Esophagus squamous epithelium (tissue), 4 donors: ENCODE data around the gene NEK1.

ENCODE experiments used
- POLR2A ChIP-seq, 4 donors: fragments of 450-650 bp; IDR thresholded peaks; one replicate each; pipeline ENCODE4 v1.6.1; 2017; ENCODE audit warnings: antibody characterized with exemption in 4 of 4, mild to moderate bottlenecking in 4 of 4, moderate library complexity in 3 of 4
- TF ChIP-seq, protein P1 (sequence below), 6 experiments: fragments of 450-650 bp in 4 of 6; fragments of 200-600 bp in 2 of 6; sonication (generic) in 2 of 6; IDR thresholded peaks; one replicate each; pipeline ENCODE4 v1.5.1; 2016 to 2019; ENCODE audit warnings: antibody characterized with exemption in 6 of 6, mild to moderate bottlenecking in 4 of 6, moderate library complexity in 4 of 6

DNA sequence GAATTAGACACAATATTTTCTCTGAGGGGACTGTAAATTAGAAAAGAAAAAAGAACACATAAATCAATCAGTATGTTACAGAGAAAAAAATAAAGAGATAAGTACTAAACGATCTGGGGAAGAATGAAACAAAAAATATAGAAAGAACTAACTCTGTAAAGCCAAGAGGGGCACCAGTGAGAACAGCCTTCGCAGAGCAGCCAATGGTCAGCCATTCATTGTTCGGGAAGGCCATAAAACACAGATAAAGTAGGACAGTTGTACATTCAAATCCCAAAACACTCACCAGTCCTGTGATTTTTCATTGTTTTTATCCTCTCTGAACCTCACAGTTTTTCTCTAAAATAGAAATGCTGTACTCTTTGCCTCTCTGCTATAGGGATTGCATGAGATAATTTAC lies 127.9 kb downstream of the NEK1 start:
- TF ChIP-seq, protein P1, sequence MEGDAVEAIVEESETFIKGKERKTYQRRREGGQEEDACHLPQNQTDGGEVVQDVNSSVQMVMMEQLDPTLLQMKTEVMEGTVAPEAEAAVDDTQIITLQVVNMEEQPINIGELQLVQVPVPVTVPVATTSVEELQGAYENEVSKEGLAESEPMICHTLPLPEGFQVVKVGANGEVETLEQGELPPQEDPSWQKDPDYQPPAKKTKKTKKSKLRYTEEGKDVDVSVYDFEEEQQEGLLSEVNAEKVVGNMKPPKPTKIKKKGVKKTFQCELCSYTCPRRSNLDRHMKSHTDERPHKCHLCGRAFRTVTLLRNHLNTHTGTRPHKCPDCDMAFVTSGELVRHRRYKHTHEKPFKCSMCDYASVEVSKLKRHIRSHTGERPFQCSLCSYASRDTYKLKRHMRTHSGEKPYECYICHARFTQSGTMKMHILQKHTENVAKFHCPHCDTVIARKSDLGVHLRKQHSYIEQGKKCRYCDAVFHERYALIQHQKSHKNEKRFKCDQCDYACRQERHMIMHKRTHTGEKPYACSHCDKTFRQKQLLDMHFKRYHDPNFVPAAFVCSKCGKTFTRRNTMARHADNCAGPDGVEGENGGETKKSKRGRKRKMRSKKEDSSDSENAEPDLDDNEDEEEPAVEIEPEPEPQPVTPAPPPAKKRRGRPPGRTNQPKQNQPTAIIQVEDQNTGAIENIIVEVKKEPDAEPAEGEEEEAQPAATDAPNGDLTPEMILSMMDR (IDR thresholded peaks at IDR 0.05), result no peak
- no peak for TF ChIP-seq POLR2A (IDR thresholded peaks at IDR 0.05)
